OCI-LY1 (cell line): ENCODE measurements around the gene NR2F1-AS1.

Experiments
- H2AFZ ChIP-seq: fragments of 200-600 bp; sonication (generic), shearing (Covaris generic); 2 replicates; pipeline ENCODE4 v1.6.0; 2014; ENCODE audit warnings: antibody characterized with exemption, mild to moderate bottlenecking, low read length
- H3F3A ChIP-seq: fragments of 200-600 bp; sonication (generic), shearing (Covaris generic); 2 replicates; pipeline ENCODE4 v1.6.0; 2014; ENCODE audit warnings: mild to moderate bottlenecking, antibody characterized with exemption, low read length, moderate library complexity; ENCODE audit not compliant: insufficient read depth
- H3K27ac ChIP-seq: fragments of 200-600 bp; sonication (generic); 2 replicates; pipeline ENCODE4 v1.5.1; 2014; ENCODE audit warnings: low read length, mixed run types, mild to moderate bottlenecking, low read depth; ENCODE audit not compliant: poor library complexity, severe bottlenecking
- H3K27me3 ChIP-seq: fragments of 200-600 bp; sonication (generic); 2 replicates; pipeline ENCODE4 v1.6.0; 2014; ENCODE audit warnings: antibody characterized with exemption, mild to moderate bottlenecking, low read length, moderate library complexity; ENCODE audit not compliant: insufficient read depth
- H3K36me3 ChIP-seq: fragments of 200-600 bp; sonication (generic); 2 replicates; pipeline ENCODE4 v1.6.1; 2014; ENCODE audit warnings: mild to moderate bottlenecking, antibody characterized with exemption, low read length, moderate library complexity, mixed read lengths; ENCODE audit not compliant: insufficient read depth
- H3K4me1 ChIP-seq: fragments of 200-600 bp; sonication (generic); 2 replicates; pipeline ENCODE4 v1.5.1; 2014; ENCODE audit warnings: mild to moderate bottlenecking, low read length, moderate library complexity; ENCODE audit not compliant: insufficient read depth, severe bottlenecking
- H3K4me2 ChIP-seq: fragments of 200-600 bp; sonication (generic), shearing (Covaris generic); 2 replicates; pipeline ENCODE4 v1.6.1; 2014; ENCODE audit warnings: low read length
- H3K4me3 ChIP-seq: fragments of 200-600 bp; sonication (generic); 2 replicates; pipeline ENCODE4 v1.5.1; 2014; ENCODE audit warnings: low read length, low read depth, mild to moderate bottlenecking, mixed read lengths; ENCODE audit not compliant: poor library complexity, severe bottlenecking
- H3K79me2 ChIP-seq: fragments of 200-600 bp; shearing (Covaris generic); 2 replicates; pipeline ENCODE4 v1.6.1; 2016; ENCODE audit warnings: mixed run types, low read length, mixed read lengths; ENCODE audit not compliant: insufficient read depth
- H3K9ac ChIP-seq: fragments of 200-600 bp; sonication (generic), shearing (Covaris generic); 2 replicates; pipeline ENCODE4 v1.6.1; 2014; ENCODE audit warnings: mild to moderate bottlenecking, low read length, mixed read lengths
- H3K9me2 ChIP-seq: fragments of 200-600 bp; sonication (generic), shearing (Covaris generic); 2 replicates; pipeline ENCODE4 v1.6.1; 2014; ENCODE audit warnings: low read depth, mild to moderate bottlenecking, low read length, mixed read lengths
- H3K9me3 ChIP-seq: fragments of 200-600 bp; shearing (Covaris generic); 2 replicates; pipeline ENCODE4 v1.6.1; 2014; ENCODE audit warnings: low read length, mixed read lengths
- H4K20me1 ChIP-seq: fragments of 200-600 bp; sonication (generic), shearing (Covaris generic); 2 replicates; pipeline ENCODE4 v1.6.0; 2016; ENCODE audit warnings: mild to moderate bottlenecking, low read length; ENCODE audit not compliant: insufficient read depth
- EZH2 ChIP-seq: fragments of 200-600 bp; sonication (generic), shearing (Covaris generic); IDR thresholded peaks from 2 replicates; pipeline ENCODE4 v1.8.0; 2017; ENCODE audit warnings: borderline replicate concordance, mixed run types, mild to moderate bottlenecking, antibody characterized with exemption, low read length, moderate library complexity, mixed read lengths
- TF ChIP-seq, protein P1 (sequence below): fragments of 200-600 bp; sonication (generic), shearing (Covaris generic); IDR thresholded peaks from 2 replicates; pipeline ENCODE4 v1.5.1; 2017; ENCODE audit warnings: mild to moderate bottlenecking, antibody characterized with exemption, low read length, moderate library complexity, mixed read lengths

NR2F1-AS1 gene

DNA sequence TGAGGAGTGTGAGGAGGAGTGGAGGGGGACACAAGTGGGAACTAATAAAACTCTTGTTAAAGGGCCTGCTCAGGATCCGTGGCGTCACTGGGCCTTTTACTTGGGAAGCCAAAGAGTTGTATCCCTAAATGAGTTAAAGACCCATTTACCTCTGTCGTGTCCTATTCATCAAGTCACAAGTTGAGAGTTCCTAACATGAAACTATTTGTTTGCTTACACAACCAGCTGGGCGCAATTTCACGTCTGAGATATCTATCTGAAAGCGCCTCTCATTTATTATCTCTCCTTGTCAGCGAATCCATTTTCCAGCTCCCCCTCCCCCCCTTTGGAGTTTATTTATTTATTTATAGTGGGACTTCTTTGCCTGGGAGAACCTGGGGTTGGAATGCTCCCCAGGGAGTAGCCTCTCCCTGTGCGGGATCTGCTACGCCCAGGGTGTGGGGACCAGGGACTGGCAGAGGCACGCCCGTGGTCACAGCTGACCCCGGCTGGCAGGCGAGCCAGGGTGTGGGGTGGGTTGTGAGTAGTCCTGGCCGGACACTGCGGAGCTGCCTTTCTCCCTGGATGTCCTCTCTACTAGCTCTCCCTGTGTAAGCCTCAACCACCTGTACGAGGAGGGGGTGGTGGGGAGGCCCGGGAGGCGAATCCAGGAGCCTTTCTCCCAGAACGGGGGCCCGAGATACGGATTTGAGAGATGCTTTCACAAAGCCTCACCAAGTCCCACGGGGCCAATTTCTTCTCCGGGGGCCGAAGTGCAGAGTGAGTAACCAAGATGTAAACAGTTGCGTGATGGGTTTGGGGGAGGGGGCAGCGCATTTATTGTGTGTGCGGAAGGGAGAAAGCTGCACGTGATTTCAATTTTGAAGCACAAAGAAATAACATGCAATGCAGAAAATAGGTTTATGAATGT lies 17.3 kb upstream of the NR2F1-AS1 start:
- Histone ChIP-seq H3K4me1 (no peaks in the 10 kb centered on the region), H3F3A (no peaks in the 10 kb centered on the region), H4K20me1 (no peaks in the 10 kb centered on the region), H3K36me3 (no peaks in the 10 kb centered on the region), H2AFZ (no peak overlapping the region), H3K9me2 (no peaks in the 10 kb centered on the region), H3K27me3 (no peaks in the 10 kb centered on the region; the same call in 1 of the 2 replicates), H3K4me3 (no peak overlapping the region), H3K4me2 (no peak overlapping the region), H3K27ac (no peak overlapping the region), H3K9me3 (no peaks in the 10 kb centered on the region), H3K79me2 (no peaks in the 10 kb centered on the region), H3K9ac (no peak overlapping the region)
- TF ChIP-seq EZH2 = no peak
- TF ChIP-seq, protein P1, sequence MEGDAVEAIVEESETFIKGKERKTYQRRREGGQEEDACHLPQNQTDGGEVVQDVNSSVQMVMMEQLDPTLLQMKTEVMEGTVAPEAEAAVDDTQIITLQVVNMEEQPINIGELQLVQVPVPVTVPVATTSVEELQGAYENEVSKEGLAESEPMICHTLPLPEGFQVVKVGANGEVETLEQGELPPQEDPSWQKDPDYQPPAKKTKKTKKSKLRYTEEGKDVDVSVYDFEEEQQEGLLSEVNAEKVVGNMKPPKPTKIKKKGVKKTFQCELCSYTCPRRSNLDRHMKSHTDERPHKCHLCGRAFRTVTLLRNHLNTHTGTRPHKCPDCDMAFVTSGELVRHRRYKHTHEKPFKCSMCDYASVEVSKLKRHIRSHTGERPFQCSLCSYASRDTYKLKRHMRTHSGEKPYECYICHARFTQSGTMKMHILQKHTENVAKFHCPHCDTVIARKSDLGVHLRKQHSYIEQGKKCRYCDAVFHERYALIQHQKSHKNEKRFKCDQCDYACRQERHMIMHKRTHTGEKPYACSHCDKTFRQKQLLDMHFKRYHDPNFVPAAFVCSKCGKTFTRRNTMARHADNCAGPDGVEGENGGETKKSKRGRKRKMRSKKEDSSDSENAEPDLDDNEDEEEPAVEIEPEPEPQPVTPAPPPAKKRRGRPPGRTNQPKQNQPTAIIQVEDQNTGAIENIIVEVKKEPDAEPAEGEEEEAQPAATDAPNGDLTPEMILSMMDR = no peak

DNA sequence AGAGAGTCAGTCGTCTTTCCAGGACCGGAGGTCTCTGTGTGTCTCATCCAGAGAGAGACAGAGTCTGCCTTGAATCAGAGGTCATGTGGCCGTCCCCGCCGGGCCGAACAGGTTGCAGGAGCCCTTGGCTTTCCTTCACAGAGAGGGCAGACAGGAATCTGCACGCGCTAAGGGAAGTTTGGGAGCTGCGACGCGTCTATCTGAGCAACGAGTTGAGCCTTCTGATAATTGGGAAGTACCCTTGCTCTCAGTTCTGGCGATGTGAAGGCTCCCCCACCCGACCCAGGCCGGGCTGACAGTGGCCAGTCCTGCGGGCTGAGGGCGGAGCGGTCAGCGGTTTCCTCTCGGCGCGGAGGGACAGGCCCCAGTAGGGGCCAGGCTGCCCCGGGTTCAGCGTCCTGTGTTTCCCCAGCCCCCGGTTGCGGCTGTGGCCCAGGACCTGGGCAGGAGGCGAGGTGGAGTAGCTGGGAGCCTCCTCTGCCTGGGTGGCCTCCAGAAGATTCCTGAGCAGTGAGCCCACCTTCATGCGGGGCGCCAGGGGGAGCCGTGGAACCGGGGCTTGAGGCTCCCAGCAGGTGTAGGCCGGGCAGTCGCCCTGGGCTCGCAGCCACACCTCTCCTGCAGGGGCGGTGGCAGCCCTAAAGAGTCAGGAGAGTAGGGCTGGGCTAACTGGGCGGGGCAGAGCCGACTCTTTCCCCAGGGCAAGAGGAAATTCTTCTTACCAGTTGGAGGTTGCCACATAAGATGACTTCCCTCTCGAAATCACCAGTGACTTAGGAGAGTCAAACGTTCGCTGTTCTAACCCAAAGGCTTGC lies 15.9 kb upstream of the NR2F1-AS1 start:
- H3F3A ChIP-seq = no peaks in the 10 kb centered on the region
- no peaks in the 10 kb centered on the region; the same call in 1 of the 2 replicates for H3K27me3 ChIP-seq
- no peaks in the 10 kb centered on the region for H4K20me1 ChIP-seq
- no peak overlapping the region for H3K4me3 ChIP-seq
- no peak overlapping the region for H3K4me2 ChIP-seq
- no peaks in the 10 kb centered on the region for H3K9me3 ChIP-seq
- no peaks in the 10 kb centered on the region for H3K36me3 ChIP-seq
- no peak overlapping the region for H3K9ac ChIP-seq
- H2AFZ ChIP-seq = no peak overlapping the region
- no peak for TF ChIP-seq EZH2
- TF ChIP-seq, protein P1 = peak; percentile 32
- no peaks in the 10 kb centered on the region for H3K4me1 ChIP-seq
- no peaks in the 10 kb centered on the region for H3K79me2 ChIP-seq
- no peak overlapping the region for H3K27ac ChIP-seq
- H3K9me2 ChIP-seq = no peaks in the 10 kb centered on the region

DNA sequence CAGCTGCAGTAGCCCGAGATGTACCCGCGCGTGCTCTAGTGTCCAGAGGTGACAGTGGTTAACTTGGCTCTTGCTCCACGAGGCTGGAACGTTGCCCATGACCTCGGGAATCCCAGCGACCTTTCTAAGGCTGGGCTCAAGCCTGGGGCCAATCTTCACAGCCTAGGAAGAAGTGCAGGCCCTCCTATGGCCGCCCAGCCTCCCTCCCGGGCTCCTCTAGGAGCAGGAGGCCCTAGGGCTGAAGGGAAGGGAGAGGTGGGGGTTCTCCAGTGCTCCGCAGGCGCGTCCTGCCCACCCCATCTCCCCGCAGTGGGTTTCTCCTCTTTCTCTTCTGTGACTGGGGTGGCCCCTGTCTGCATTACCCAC lies 15.3 kb upstream of the NR2F1-AS1 start:
- no peaks in the 10 kb centered on the region for H3F3A ChIP-seq
- H3K9me2 ChIP-seq = no peaks in the 10 kb centered on the region
- no peaks in the 10 kb centered on the region; the same call in 1 of the 2 replicates for H3K27me3 ChIP-seq
- H3K4me2 ChIP-seq = no peak overlapping the region
- no peak overlapping the region for H3K27ac ChIP-seq
- no peaks in the 10 kb centered on the region for H3K79me2 ChIP-seq
- no peaks in the 10 kb centered on the region for H3K9me3 ChIP-seq
- H3K4me1 ChIP-seq = no peaks in the 10 kb centered on the region
- H4K20me1 ChIP-seq = no peaks in the 10 kb centered on the region
- no peak overlapping the region for H3K4me3 ChIP-seq
- H3K9ac ChIP-seq = no peak overlapping the region
- no peak for TF ChIP-seq EZH2
- TF ChIP-seq, protein P1 = no peak
- H2AFZ ChIP-seq = no peak overlapping the region
- no peaks in the 10 kb centered on the region for H3K36me3 ChIP-seq
